Activated CD4-positive, alpha-beta T cell treated with anti-CD3 and anti-CD28 coated beads for 24 hours (primary cell): Measurements from ENCODE around the gene NFIB.

Experiments used
- DNase-seq, 2 donors: peaks; one replicate each; pipeline ENCODE4 v3.0.0-alpha.2; 2020; ENCODE audit warnings: low read depth in 2 of 2

The NFIB gene

DNA sequence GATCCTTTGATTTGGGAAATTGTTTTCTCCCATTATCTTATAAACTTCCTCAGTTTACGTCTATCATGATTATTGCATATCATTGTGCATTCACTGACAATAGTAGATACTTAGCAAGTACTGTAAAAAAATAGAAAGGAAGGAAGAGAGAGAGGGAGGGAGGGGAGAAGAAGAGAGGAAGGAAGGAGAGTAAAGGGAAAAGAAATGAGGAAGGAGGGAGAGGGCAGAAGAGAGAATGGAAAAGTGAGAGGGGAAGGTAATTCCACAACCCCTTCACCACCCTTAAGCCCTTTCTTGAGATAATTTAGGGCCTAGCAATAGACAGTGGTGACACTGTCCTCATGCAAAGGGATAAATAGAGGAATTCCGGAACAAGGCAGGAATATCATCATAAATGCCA, 64.4 kb downstream of the NFIB start:
- no peak for DNase-seq

- no peak for DNase-seq
Observed at GRCh38 chr9:14248149-14248548, 65.8 kb downstream of the NFIB start.

GRCh38 chr9:14247577-14247976, 66.4 kb downstream of the NFIB start:
- DNase-seq: no peak

DNA sequence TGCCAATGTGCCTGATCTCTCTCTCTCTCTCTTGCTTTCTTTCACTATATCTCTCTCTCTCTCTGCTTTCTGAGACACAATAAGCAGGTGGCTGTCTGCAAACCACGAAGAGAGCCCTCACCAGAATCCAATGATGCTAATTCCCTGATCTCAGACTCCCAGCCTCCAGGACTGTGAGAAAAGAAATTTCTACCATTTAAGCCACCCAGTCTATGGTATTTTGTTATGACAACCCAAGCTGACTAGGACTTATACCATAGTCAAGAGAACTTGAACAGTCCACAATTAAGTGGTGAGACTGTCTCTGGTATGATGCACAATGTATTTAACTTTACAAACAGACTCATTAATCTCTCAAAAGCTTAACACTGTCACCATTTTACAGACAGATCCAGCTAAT, 67.0 kb downstream of the NFIB start:
- no peak for DNase-seq

GRCh38 chr9:14245901-14246525, 67.9 kb downstream of the NFIB start:
- DNase-seq: no peak

- no peak for DNase-seq
Observed at GRCh38 chr9:14243514-14244042, 70.4 kb downstream of the NFIB start.

GRCh38 chr9:14242150-14242805, 71.7 kb downstream of the NFIB start:
- DNase-seq: no peak

DNA sequence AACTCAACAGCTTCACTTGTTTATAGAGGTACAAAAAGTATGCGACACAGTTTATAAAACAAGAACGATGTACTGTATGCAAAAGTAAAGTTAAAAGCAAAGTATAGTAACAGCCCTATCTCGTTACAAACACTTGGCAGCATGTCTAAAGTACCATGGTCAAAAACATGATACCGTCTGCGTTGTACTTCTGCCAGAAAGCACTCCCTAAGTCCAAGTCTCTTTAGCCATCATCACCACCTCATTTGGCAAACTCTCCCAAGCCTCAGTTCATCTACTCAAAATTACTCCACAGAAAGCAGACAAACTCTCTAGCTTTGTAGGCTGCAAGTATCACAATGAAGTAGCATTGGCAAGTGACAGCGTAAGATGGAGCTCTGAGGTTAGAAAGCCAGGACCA, 73.4 kb downstream of the NFIB start:
- DNase-seq: no peak

- DNase-seq: no peak
Observed at GRCh38 chr9:14238518-14238917, 75.4 kb downstream of the NFIB start.

GRCh38 chr9:14238079-14238478, 75.9 kb downstream of the NFIB start:
- no peak for DNase-seq

- DNase-seq: no peak
Observed at GRCh38 chr9:14236591-14236990, 77.3 kb downstream of the NFIB start.

GRCh38 chr9:14232111-14232510, 81.8 kb downstream of the NFIB start:
- DNase-seq: no peak

GRCh38 chr9:14231196-14231990, 82.5 kb downstream of the NFIB start:
- no peak for DNase-seq

DNA sequence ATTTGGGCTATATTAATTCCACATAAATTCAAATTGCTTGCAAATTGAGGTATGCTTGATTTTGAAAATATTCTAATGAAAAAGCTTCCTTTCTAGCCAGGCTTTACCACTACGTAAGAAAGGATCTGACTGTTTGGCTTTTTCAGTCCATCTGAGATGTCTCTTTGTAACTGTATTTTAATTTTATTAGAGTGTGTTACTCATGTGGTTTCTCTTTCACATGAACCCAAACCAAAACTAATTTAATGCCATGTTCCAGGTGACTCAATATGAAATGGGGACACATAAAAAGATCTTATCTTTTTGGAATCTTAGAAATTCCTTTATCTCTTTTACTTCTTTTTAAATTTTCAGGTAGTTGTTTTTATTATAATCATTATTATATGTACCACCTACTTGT, 85.3 kb downstream of the NFIB start:
- DNase-seq: no peak

DNA sequence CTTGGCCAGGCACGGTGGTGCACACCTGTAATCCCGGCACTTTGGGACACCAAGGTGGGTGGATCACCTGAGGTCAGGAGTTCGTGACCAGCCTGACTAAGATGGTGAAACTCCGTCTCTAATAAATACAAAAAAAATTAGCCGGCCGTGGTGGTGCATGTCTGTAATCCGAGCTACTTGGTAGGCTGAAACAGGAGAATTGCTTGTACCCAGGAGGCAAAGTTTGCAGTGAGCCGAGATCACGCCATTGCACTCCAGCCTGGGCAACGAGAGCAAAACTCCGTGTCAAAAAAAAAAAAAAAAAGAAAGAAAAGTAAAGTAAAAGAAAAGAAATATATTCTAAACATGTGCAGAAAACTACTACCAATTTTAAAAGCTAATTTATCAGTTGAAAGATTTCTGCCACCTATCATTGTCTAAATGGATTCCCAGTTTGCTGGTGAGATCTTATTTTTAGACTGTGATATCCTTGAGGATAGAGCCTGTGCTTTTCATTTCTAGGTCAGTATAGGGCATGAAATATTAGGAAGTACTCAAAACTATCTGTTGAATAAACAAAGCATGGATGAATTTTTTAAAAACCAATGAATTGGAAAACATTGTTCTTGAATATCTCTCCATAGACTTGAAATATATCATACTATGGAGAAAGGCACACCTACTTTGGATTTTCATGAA, 86.9 kb downstream of the NFIB start:
- DNase-seq: no peak

GRCh38 chr9:14223081-14223480, 90.9 kb downstream of the NFIB start:
- no peak for DNase-seq

DNA sequence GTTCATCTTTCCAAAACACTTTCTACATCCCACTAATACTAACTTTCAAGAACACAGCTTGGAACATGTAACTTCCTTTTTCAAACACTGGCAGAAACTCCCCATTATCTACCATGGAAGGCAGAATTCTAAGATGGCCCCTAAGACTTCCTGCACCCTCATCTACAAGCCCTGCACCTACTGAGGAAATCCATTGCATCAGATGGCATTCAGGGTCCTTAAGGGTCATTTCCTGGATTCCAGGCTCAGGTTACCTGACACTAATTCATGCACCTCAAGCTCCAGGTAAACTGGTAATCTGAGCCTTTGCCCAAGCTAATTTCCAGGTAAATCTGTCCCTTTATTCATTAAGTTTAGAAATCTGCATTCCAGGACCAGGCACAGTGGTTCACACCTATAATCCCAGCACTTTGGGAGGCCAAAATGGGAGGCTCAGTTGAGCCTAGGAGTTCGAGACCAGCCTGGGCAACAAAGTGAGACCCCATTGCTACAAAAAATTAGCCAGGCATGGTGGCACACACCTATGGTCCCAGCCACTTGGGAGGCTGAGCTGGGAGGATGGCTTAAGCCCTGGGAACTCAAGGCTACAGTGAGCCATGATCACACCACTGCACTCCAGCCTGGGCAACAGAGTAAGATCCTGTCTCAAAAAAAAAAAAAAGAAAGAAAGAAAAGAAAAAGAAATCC, 91.6 kb downstream of the NFIB start:
- DNase-seq: no peak

- no peak for DNase-seq
Observed at GRCh38 chr9:14221558-14221957, 92.4 kb downstream of the NFIB start.

DNA sequence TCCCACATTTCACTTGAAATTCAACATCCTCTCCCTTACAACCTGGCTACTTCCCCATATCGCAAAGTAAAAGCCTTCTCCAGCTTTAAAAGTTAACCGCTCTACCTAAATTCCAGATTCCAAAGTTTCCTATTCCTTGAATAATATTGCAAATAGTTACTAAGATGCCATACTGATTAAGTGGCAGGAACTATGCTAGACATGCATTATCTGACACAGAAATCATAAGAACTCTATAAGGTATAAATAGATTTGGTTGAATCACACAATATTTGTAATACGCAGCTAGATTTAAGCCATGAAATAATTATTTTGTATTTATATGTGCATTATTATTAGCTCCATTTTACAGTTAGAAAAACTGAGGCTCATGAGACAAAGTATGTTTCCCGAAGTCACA, 92.8 kb downstream of the NFIB start:
- DNase-seq: no peak

- DNase-seq: no peak
Observed at GRCh38 chr9:14220256-14220655, 93.7 kb downstream of the NFIB start.

DNA sequence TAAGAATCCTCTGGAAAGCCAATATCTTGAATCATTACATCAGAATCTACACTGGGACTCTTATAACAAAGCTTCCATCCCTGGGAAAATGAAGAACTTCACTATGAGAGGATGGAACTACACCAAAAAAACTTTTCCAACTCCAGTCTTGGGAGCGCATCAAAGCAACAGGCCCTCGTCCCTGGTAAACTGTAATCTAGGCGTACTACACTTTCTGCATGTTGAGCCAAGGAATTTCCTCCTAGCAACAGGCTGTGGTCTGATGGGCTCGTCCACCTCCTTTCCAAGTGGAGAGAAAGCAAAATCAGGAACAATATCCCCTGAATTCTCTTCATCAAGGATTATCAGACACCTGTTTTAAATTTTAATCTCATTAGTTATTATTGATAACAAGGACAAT, 94.1 kb downstream of the NFIB start:
- no peak for DNase-seq

- no peak for DNase-seq
Observed at GRCh38 chr9:14218253-14218652, 95.7 kb downstream of the NFIB start.
